HG02588 (cell line): Measurements from ENCODE around the gene NFATC2.

Experiments used
- ATAC-seq: cut with Tn5 transposase; IDR thresholded peaks from one replicate; pipeline ENCODE4 v1.9.1; 2021; ENCODE audit warnings: mild to moderate bottlenecking, moderate library complexity; ENCODE audit not compliant: unreplicated experiment

NFATC2 gene

DNA sequence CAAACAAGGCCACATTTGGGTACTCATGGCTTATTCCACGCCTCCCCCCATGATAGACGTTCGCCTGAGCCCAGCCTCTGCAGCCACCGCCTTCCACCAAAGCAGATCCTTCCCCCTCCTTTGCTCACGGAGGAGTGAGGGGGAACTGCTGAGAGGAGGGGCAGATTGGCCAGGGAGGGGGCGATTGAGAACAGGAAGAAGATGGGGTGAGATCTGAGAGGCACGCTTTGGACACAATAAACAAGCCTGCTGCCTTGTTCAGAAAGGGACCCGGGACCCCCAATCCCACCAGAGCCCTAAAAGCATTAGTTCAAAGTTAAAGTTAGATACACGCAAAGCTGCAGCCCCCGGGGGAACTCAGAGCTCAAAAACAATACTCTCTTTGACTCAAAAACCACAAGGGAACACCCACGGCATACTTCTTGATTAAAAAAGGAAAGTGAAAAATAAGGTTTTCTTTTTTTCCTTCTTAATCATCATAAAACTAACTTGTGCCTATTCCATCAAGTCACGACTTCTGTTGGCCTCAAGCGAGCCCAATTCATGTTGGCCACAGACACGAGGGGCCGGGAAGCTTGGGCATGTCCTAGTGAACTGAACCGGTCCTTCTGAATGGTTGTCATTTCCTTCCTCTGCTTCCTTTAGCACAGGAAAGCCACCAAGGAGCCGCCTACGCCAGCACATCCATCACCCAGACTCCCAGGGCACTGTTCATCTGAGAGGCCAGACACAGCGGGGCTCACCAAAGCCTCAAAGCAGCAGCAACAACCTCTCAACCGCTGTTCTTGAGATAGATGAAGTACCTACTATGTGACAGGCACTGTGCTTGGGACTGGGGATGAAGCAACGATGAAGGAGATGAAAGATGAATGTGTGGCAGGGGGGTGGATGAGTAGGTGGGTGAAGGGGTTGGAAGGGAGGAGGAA lies 44.7 kb downstream of the NFATC2 start:
- ATAC-seq = no peak

GRCh38 chr20:51496964-51497363 lies 45.6 kb downstream of the NFATC2 start:
- ATAC-seq = no peak

- ATAC-seq = no peak
These were observed 46.5 kb downstream of the NFATC2 start for GRCh38 chr20:51495921-51496545.

DNA sequence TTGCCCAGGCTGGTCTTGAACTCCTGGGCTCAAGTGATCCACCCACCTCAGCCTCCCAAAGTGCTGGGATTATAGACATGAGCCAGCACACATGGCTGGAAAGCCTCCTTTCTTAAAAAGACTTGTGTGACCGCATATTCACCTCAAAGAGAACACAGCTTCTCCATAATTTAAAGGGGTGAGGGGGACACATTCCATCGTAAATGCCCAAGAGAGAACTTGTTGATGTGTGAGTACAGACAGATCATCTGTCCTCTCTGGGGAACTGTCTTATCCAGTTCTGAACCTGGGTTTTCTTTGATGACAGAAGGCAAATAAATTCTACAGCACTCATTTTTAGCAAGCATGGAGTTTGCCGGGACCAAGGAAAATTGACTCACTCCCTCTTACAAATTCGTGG lies 47.2 kb downstream of the NFATC2 start:
- no peak for ATAC-seq

DNA sequence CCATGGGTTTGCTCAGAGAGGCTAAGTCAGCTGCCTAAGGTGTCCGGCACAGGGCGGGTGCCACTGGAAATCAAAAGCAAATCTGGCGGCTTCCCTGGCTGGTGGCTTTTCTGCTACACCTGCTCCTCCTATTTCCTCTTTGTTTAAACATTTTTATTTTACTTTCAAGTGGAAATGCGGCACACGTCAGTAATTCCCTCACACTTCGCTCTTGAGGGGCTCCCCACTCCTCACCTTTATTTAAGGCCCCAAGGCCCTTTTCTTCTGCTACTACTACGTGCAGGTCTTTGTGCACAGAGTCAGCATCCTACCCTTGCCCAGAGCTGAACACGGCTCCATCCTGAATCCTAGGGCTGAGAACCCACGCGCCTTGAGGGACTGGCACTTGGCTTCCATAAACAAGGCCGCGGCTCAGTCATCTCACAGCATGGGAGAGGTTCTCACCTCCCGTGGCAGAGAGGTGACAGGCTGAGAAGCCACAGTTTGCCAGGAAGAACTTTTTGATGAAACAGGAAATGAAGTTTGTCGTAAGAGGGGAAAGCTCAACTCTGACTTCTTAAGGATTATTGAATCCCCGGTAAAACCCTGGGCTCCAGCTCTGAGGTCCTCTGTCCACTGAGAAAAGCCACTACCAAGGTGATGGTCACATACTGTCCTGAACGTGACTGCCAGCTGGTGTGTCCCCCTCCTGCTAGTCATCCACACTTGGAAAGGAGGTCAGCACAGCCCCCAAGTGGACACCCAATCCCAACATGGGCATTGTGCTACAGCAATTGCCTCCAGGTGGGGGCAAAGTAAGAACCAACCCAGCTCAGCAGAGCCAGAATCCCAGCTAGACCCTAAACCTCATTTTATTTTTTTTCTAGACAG lies 48.0 kb downstream of the NFATC2 start:
- ATAC-seq = no peak

GRCh38 chr20:51493346-51493791 lies 49.1 kb downstream of the NFATC2 start:
- no peak for ATAC-seq

- ATAC-seq = no peak
These were observed 50.1 kb downstream of the NFATC2 start for GRCh38 chr20:51492167-51493092.

- no peak for ATAC-seq
These were observed 51.1 kb downstream of the NFATC2 start for GRCh38 chr20:51491393-51491792.

- no peak for ATAC-seq
These were observed 51.9 kb downstream of the NFATC2 start for GRCh38 chr20:51490635-51491034.

DNA sequence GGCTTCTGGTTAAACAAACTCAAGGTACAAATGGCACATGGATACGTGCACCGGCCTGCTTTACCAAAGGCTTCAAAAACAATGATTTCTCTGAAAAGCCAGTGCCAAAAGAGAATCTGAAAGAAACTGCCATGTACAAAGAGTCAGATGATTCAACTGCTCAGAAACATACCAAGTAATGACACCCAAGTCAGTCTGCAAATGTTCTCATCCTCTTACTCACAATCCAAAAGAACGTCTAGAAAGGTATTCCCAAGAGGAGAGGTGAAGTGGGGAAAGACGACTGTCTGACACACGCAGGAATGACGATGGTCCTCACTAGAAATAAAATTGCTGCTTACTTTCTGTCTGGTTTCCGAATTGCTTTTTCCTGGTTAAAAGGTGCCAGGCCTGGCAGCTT lies 52.9 kb downstream of the NFATC2 start:
- ATAC-seq = no peak

GRCh38 chr20:51488331-51488730 lies 54.2 kb downstream of the NFATC2 start:
- no peak for ATAC-seq

GRCh38 chr20:51487565-51488268 lies 54.8 kb downstream of the NFATC2 start:
- ATAC-seq = no peak

DNA sequence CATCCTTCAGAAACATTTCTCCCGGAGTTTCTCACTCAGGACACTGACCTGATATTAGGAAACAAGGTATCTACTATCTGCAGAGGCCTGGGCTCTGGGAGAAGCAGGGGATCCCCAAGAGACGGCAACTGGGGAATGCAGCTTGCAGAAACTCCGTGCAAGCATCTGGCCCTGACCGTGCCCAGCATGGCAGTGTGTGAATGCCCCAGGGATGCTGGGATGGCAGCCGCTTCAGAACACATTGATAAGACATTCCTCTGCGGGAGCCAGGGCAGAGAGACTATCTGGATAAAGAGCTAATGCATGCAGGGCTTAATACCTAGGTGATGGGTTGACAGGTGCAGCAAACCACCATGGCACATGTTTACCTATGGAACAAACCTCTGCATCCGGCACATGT lies 55.4 kb downstream of the NFATC2 start:
- no peak for ATAC-seq

DNA sequence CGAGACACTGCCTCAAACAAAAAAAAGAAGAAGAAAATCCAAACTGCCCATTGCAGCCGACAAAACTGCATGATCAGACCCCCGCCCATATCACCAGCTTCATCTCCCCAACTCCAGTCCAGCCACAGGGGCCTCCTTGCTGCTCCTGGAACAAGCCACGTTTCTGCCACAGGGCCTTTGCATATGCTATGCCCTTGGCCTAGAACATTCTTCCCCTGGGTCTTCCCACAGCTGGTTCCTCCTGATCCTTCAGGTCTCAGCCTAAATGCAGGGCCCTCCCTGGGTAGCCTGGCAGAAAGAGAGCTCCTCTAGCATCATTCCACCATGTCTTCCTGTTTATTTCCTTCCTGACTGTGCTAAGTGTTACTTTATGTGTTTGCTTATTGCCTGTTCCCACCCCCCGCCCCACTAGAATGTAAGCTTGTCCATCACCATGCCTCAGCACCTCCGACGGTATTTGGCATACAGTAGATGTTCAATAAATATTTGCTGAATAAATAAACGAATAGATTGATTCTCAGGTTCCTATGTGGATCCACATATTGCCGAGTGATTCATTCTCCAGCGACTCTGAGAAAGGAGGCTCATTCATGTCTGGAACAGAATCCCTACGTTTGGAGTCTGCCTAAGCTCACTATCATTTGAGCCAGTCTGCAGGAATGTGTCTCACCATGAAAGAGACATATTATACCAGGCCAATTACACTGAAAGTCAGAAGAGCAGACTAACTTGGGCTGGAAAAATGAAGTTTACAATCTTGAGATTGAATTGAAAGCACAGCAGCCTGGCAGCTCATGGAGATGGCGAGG lies 56.1 kb downstream of the NFATC2 start:
- no peak for ATAC-seq

DNA sequence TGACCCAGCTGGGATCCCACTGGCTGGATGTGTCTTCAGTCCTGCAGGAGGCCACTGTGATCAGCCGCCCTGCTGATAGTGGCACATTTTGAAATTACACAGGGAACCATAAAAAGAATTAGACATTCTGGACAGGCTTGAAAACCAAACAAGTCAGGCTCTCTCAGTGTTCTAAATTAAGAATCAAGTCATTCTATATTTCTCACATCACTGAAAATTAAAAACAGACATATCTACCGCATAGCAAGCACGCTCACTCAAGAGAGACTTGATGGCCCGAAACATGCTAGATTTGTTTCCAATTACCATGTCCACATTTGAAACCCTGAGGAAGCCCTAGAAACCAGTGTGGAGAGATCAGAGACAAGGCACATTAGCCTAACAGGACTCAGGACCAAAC lies 57.7 kb downstream of the NFATC2 start:
- ATAC-seq = no peak

- ATAC-seq = no peak
These were observed 58.2 kb downstream of the NFATC2 start for GRCh38 chr20:51484141-51484815.

GRCh38 chr20:51482836-51483473 lies 59.6 kb downstream of the NFATC2 start:
- ATAC-seq = no peak
